Skin of body (tissue), 2 donors: Measurements from ENCODE around the gene MAD1L1. TPM values are rescaled to one million over a fixed set of nuclear protein-coding genes. Genes with fewer than 3 reads are reported as not detected.
A peak's percentile ranks its signal among the peaks of the same experiment; 100 is the strongest.

ENCODE experiments used
- DNase-seq: peaks from one replicate; lab custom pipeline; 2025; lab: John Stamatoyannopoulos, UW
- total RNA-seq: library from RNA; depleted of rRNA; stranded (reverse); fragments of >200 nt; gene quantifications from one replicate; pipeline ENCODE4 v1.2.3, GENCODE V29; 2014

MAD1L1 gene
- total RNA-seq, 1 donor from 2014 or later: 28.5 TPM

GRCh38 chr7:1809601-1810258, 423.0 kb downstream of the MAD1L1 start:
- DNase-seq: no peak

- no peak for DNase-seq
These were observed 423.7 kb downstream of the MAD1L1 start for GRCh38 chr7:1809070-1809469.

DNA sequence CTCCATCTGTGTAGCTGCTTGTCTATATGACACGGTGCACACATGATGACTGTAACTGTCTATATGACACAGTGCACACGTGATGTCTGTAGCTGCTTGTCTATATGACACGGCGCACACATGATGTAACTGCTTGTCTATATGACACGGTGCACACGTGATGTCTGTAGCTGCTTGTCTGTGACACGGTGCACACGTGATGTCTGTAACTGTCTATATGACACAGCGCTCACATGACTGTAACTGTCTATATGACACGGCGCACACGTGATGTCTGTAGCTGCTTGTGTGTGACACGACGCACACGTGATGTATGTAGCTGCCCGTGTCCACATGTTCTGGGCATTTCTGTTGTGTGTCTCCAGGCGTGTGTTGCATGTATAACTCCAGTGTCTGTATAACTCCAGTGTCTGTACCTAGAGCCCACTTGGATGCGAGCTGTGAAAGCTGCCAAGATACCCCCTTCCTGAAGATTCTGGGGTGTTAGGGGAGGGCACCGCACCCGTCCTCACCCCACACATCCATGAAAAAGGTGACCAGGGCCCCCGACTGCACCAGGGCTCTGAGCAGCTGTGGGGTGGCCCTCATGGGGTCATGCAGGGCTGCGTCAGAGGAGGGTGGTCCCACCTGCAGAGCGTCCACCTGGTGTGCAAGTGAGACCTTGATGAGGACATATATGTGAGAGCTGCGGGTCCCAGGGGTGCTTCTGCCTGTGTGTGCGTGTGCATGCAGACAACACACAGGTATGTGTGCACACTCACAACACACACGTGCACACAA, 424.7 kb downstream of the MAD1L1 start:
- no peak for DNase-seq

- no peak for DNase-seq
These were observed 426.4 kb downstream of the MAD1L1 start for GRCh38 chr7:1806354-1806753.

GRCh38 chr7:1804310-1804709, 428.4 kb downstream of the MAD1L1 start:
- DNase-seq: no peak

DNA sequence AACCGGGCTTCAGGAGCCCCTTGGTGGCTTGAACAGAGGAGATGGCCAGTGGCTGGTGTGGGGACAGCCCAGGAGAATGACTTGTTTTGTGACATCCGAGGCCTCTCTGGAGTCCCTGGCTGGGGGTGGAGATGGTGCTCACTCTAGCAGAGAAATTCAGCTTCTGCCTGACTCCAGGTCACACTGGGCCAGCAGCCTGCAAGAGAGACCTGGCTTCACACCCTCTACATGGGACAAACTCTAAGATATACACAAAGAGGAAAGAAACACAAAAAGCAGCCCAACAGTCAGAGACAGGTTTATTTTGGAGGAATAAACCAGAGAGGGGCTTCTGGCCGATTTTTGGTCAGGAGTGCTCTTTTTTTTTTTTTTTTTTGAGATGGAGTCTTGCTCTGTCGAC, 429.8 kb downstream of the MAD1L1 start:
- DNase-seq: no peak

DNA sequence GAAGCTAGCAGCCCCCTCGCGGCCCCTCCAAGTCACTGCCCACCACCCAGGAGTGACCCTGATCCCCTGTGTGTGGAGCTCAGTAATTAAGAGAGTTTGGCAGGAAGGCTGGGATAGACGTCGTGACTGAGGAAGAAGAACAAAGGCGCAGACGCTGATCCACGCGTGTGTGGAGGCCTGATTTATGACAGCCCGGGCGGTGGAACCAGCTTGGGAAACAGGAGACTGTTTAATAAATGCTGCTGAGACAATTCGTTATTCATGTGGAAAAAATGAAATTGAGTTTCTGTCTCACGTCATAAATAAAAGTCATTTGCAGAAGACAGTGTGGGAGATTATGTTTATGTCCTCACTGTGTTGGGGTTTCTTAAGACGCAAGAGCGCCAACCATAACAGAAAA, 431.8 kb downstream of the MAD1L1 start:
- DNase-seq: peak; percentile 48

- DNase-seq: no peak
These were observed 434.6 kb downstream of the MAD1L1 start for GRCh38 chr7:1798191-1798590.

- DNase-seq: no peak
These were observed 437.7 kb downstream of the MAD1L1 start for GRCh38 chr7:1794888-1795542.

GRCh38 chr7:1787681-1788235, 445.0 kb downstream of the MAD1L1 start:
- no peak for DNase-seq

DNA sequence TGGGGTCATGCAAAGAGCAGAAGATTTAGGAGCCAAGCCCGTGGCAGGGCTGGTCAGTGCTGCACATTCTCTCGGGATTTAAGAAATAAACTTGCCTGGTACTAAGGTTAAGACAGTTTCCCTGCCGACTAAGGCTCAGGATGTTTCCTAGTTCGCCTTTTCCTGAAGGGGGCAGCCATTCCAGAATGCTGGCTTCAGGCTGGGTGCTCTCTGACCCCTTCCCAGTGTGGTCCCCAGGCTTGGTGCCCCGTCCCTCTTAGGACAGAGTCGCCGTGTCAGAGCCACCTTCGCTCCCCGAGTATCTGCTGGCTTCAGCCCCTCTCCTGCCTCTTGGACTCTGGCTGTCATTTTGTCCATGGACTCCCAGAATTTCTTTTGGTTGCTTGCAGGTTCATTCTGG, 445.5 kb downstream of the MAD1L1 start:
- no peak for DNase-seq

DNA sequence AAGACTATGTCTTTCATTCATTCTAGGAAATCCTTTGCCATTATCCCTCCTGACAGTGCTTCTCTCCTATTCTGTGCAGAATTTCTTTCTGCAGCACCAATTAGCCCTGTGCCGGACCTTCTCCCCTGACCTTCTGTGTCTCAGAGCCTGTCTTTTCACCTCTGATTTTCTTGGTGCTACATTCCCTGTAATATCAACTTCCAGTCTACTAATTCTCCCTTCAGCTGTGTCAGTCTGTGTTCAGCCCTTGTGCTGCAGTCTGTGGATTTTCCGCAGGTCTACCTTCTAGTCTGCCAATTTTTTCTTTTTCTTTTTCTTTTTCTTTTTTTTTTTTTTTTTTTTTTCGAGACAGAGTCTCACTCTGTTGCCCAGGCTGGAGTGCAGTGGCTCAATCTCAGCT, 446.9 kb downstream of the MAD1L1 start:
- DNase-seq: no peak

- DNase-seq: no peak
These were observed 451.4 kb downstream of the MAD1L1 start for GRCh38 chr7:1781369-1781768.

- no peak for DNase-seq
These were observed 453.3 kb downstream of the MAD1L1 start for GRCh38 chr7:1779445-1779844.

- no peak for DNase-seq
These were observed 455.6 kb downstream of the MAD1L1 start for GRCh38 chr7:1777122-1777521.

GRCh38 chr7:1775389-1775788, 457.4 kb downstream of the MAD1L1 start:
- DNase-seq: no peak

- no peak for DNase-seq
These were observed 462.4 kb downstream of the MAD1L1 start for GRCh38 chr7:1770331-1770730.

DNA sequence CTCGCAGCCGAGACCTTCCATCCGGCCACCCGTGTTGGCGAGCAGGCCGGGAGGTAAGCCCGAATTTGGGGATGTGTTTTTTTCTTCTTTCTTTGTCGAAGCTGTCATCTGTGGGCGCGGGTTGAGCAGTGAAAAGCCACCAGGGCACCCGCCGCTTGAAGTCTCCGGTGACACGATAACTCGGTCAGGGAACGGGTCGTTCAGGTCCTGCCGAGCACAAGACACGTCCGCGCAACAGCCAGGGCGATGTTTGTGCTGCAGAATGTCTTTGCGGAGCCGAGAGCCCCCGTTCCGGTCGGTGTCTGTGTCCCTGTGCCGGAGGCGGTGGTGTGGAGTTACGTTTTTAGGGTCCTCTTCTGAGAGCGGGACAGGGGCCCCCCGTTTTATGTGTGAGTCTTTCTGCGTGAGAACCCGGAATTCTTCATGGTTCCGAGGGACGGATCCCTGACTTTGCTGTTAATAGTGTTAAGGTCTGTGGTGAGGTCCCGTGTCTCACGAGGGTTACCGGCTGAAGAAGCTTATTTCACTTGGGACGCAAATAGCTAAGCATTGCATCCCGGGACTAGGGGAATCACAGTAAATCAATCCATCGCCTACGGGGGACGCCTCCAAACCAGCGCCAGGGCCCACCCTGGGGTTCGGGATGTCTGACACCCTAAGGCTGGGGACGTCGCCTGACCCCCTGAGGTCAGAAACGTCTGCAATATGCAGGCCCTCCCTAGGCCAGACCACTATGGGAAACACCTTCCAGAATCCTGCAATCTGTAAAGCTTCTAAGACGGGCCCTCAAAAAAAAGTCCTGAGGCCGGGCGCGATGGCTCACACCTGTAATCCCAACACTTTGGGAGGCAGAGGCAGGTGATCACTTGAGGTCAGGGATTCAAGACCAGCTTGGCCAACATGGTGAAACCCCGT, 463.2 kb downstream of the MAD1L1 start:
- no peak for DNase-seq

DNA sequence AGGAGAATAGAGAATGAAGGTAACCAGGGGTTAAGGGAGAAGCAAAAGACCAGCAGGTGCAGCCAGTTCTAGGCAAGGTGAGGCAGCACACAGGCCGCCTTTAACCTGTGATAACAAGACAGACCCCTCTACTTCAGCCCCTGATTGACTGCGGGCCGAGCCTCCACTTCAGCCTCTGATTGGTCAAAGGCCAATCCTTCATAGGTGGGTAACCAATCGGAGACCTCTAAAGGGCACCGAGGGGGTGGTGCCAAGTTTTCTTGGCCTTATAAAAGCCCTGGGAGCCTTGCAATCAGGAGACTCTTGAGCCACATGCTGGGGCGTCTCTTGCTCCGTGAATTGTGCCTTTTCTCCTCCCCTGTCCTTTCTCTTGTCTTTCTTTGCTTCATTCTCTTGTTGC, 463.9 kb downstream of the MAD1L1 start:
- no peak for DNase-seq

GRCh38 chr7:1767524-1767923, 465.2 kb downstream of the MAD1L1 start:
- DNase-seq: no peak
